22Rv1 (cell line): ENCODE measurements around the gene GDI1.
A peak's percentile ranks its signal among the peaks of the same experiment; 100 is the strongest.

Source experiments
- H3K27ac ChIP-seq: fragments of 450-650 bp; 2 replicates; pipeline ENCODE4 v1.5.1; 2017
- CTCF ChIP-seq: fragments of 450-650 bp; IDR thresholded peaks from 2 replicates; pipeline ENCODE4 v1.5.1; 2017; ENCODE audit warnings: mild to moderate bottlenecking
- ZFX ChIP-seq: fragments of 450-650 bp; IDR thresholded peaks from 2 replicates; pipeline ENCODE4 v1.6.1; 2017; ENCODE audit warnings: antibody characterized with exemption, borderline replicate concordance

Gene GDI1

GRCh38 chrX:154481911-154482601 is 45.1 kb downstream of the GDI1 start:
- TF ChIP-seq ZFX (no peak), CTCF (no peak)
- H3K27ac ChIP-seq: no peak overlapping the region

GRCh38 chrX:154482786-154483185 is 45.8 kb downstream of the GDI1 start:
- TF ChIP-seq CTCF (no peak), ZFX (no peak)
- H3K27ac ChIP-seq: no peak overlapping the region

- no peak for TF ChIP-seq CTCF
- no peak for TF ChIP-seq ZFX
- H3K27ac ChIP-seq: no peak overlapping the region
These were observed 46.4 kb downstream of the GDI1 start for GRCh38 chrX:154483325-154483724.

- H3K27ac ChIP-seq: no peak overlapping the region
- TF ChIP-seq CTCF: no peak
- no peak for TF ChIP-seq ZFX
These were observed 47.5 kb downstream of the GDI1 start for GRCh38 chrX:154484255-154485149.

- TF ChIP-seq CTCF (no peak), ZFX (no peak)
- peak overlapping the region; percentile 88 for H3K27ac ChIP-seq
These were observed 48.4 kb downstream of the GDI1 start for GRCh38 chrX:154485150-154486051.

- peak overlapping the region; percentile 88 for H3K27ac ChIP-seq
- no peak for TF ChIP-seq CTCF
- TF ChIP-seq ZFX: no peak
These were observed 49.1 kb downstream of the GDI1 start for GRCh38 chrX:154486052-154486395.
